Fibroblast of gingiva (primary cell): ENCODE measurements around the gene PSMA7.

Experiments
- DNase-seq: peaks from one replicate; pipeline ENCODE4 v3.0.0-alpha.2; 2011; ENCODE audit warnings: low read depth

Gene PSMA7

GRCh38 chr20:62143081-62143956 lies at the start of gene PSMA7, which contains the start of gene SS18L1:
Gene PSMA7 (minus strand): TSS chr20:62143394. CDS start chr20:62143303, 91 bp downstream.
Gene SS18L1 (plus strand): TSS chr20:62143769. CDS start chr20:62143821, 52 bp downstream.
- DNase-seq, result peak; percentile 91

- DNase-seq, result no peak
Observed at GRCh38 chr20:62192635-62193034, 49.4 kb upstream of the PSMA7 start.

GRCh38 chr20:62191781-62192559 lies 48.8 kb upstream of the PSMA7 start:
- DNase-seq, result no peak

- no peak for DNase-seq
Observed at GRCh38 chr20:62190639-62191411, 47.6 kb upstream of the PSMA7 start.

- DNase-seq, result no peak
Observed at GRCh38 chr20:62186887-62187866, 44.0 kb upstream of the PSMA7 start.

GRCh38 chr20:62186096-62186426 lies 42.9 kb upstream of the PSMA7 start:
- no peak for DNase-seq

GRCh38 chr20:62183426-62184142 lies 40.4 kb upstream of the PSMA7 start:
- DNase-seq, result no peak

GRCh38 chr20:62182469-62183425 lies 39.6 kb upstream of the PSMA7 start, which contains the start of gene MTG2:
Gene MTG2 (plus strand): TSS chr20:62183028. CDS start chr20:62193421, 10,393 bp downstream.
- DNase-seq, result peak; percentile 93

GRCh38 chr20:62181808-62182207 lies 38.6 kb upstream of the PSMA7 start:
- DNase-seq, result no peak

GRCh38 chr20:62179162-62179504 lies 35.9 kb upstream of the PSMA7 start:
- DNase-seq, result no peak

- no peak for DNase-seq
Observed at GRCh38 chr20:62178316-62179161, 35.3 kb upstream of the PSMA7 start.

- DNase-seq, result no peak
Observed at GRCh38 chr20:62177307-62177706, 34.1 kb upstream of the PSMA7 start.

- no peak for DNase-seq
Observed at GRCh38 chr20:62176866-62177265, 33.7 kb upstream of the PSMA7 start.

- no peak for DNase-seq
Observed at GRCh38 chr20:62175711-62176110, 32.5 kb upstream of the PSMA7 start.

- DNase-seq, result no peak
Observed at GRCh38 chr20:62174870-62175624, 31.9 kb upstream of the PSMA7 start.

GRCh38 chr20:62174021-62174804 lies 31.0 kb upstream of the PSMA7 start:
- no peak for DNase-seq

- no peak for DNase-seq
Observed at GRCh38 chr20:62172666-62173065, 29.5 kb upstream of the PSMA7 start.
